Measurements from ENCODE around the gene CLSTN1.

DNA sequence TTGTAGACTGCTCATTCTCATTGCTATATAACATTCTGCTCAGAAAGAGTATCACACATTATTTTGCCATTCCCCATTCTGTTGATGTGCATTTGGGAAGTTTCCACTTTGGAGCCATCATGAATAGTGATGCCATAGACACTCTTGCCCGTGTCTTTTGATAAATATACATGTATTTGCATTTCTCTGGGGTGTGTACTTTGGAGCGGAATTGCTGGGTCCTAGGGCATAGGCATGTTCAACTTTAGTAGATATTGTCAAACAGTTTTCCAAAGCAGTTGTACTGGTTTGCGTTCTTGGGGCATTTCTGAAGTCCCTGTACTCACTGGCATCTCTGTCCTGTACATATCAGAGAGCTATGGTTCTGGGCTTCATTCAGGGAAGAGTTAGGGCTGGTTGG, 120.1 kb downstream of the CLSTN1 start:
- TF ChIP-seq, protein P1, sequence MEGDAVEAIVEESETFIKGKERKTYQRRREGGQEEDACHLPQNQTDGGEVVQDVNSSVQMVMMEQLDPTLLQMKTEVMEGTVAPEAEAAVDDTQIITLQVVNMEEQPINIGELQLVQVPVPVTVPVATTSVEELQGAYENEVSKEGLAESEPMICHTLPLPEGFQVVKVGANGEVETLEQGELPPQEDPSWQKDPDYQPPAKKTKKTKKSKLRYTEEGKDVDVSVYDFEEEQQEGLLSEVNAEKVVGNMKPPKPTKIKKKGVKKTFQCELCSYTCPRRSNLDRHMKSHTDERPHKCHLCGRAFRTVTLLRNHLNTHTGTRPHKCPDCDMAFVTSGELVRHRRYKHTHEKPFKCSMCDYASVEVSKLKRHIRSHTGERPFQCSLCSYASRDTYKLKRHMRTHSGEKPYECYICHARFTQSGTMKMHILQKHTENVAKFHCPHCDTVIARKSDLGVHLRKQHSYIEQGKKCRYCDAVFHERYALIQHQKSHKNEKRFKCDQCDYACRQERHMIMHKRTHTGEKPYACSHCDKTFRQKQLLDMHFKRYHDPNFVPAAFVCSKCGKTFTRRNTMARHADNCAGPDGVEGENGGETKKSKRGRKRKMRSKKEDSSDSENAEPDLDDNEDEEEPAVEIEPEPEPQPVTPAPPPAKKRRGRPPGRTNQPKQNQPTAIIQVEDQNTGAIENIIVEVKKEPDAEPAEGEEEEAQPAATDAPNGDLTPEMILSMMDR (IDR thresholded peaks at IDR 0.05; ENCODE audit: low read depth, low read length, missing input control) = no peak
- TF ChIP-seq, protein P2, sequence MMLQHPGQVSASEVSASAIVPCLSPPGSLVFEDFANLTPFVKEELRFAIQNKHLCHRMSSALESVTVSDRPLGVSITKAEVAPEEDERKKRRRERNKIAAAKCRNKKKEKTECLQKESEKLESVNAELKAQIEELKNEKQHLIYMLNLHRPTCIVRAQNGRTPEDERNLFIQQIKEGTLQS (IDR thresholded peaks at IDR 0.05) = no peak
- TF ChIP-seq TAF1 (conservative IDR thresholded peaks at IDR 0.05) (no peak), RAD21 (IDR thresholded peaks at IDR 0.05) (no peak), GABPA (IDR thresholded peaks at IDR 0.05 in 1 of 2, conservative IDR thresholded peaks at IDR 0.05 in 1 of 2) (no peak), YY1 (IDR thresholded peaks at IDR 0.05) (no peak)
- TF ChIP-seq, protein P3, sequence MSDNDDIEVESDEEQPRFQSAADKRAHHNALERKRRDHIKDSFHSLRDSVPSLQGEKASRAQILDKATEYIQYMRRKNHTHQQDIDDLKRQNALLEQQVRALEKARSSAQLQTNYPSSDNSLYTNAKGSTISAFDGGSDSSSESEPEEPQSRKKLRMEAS (IDR thresholded peaks at IDR 0.05) = no peak

Data from liver (tissue), 3 donors.